HG02571 (cell line): ENCODE measurements around the gene WSB1.

Source experiments
- ATAC-seq: cut with Tn5 transposase; IDR thresholded peaks from one replicate; pipeline ENCODE4 v1.9.1; 2021; ENCODE audit warnings: mild to moderate bottlenecking, moderate library complexity; ENCODE audit not compliant: unreplicated experiment

Gene WSB1

DNA sequence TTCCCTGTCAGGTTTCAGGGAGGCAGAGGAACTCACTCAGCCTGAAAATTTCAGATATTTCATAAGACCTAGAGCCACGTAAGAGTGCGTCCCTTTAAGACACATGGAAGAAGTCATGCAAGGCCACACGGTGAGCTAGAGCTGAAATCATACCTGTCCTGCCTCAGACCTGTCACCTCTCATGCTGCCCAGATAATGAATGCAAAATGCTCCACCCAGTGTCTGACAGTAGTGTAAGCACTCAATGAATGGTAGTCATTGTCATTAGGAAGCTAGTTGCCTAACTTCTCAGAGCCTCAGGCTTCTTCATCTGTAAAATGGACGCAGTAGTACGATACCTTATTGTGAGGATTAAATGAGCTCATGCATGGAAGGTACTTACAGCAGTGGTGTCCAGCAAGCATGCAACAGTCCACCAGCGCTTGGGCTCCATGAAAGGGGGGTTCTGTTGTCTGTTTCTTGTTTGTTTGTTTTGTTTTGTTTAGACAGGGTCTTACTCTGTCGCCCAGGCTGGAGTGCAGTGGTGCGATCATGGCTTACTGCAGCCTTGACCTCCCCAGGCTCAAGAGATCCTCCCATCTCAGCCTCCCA, 60.7 kb downstream of the WSB1 start:
- ATAC-seq: no peak

DNA sequence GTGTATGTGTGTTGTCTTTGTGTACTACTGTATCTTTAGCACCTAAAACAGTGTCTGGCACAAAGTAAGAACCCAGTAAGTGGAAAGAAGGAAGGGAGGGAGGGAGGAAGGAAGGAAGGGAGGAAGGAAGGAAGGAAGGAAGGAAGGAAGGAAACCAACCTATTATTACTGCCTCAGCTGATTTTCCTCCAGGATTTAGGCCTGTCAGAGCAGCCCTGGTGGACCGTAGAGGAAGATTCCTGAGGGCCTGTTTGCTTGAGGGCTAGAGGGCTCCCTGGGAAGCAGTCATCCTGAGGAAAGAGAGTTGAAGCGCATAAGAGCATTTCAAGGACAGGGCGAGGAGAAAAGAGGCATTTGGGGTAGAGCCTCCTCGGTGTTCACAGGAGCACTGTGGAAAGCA, 61.5 kb downstream of the WSB1 start:
- no peak for ATAC-seq

DNA sequence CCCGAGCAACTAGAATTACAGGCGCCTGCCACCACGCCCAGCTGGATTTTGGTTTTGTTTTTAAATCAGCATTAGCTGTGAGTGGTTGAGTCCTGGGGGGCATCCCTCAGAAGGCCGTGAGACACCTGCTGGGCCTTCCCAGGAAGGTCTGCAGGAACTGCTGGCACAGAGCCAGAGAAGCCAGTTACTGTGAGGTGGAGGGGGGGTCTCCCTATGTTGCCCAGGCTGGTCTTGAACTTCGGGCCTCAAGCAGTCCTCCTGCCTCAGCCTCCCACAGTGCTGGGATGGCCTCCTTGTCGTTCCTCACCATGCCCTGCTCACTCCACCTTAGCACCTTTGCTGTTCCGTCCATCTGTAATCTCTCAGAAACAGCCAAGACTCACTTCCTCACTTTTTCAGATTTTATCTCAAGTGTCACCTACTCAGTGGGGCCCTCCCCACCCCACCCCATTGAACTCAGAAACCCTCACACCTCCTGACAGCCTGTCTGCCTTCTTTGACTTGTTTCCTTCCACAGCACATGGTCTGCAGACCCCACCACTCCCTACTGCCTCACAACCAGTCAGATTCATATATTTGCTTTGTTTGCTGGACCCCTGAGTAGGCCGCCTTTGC, 62.3 kb downstream of the WSB1 start:
- no peak for ATAC-seq

DNA sequence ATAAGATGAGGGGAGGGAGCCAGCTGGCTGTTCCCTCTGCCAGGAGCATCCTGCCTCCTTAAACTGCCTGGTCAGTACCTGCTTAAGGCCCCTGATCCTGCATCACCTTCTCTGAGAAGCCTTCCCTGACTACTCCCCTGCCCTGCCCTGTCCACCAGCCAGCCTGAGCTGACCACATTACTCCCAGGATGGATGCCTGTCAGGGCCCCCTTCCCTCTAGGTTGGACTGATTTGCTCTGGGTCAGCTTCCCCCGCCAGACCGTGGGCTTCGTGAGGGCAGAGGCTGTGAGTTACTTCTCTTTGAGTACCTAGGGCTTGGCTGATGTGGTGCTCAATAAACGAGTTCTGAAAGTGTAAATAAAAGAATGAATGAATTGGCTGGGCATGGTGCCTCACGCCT, 63.3 kb downstream of the WSB1 start:
- ATAC-seq: no peak

DNA sequence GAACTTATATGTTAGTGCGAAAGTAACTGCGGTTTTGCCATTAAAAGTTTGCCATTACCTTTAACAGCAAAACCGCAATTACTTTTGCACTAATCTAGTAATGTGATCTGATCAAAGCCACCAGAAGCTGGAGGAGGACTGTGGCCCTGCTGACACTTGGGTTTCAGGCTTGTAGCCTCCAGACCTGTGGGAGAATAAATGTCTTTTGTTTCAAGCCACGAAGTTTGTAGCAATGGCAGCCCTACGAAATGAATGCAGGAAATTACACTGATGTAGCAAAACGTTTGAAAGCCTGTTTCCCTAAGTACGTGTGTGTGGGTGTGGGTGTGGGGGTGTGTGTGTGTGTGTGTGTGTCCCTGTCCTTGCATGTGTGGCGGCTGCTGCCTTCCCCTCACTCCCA, 66.6 kb downstream of the WSB1 start:
- no peak for ATAC-seq

DNA sequence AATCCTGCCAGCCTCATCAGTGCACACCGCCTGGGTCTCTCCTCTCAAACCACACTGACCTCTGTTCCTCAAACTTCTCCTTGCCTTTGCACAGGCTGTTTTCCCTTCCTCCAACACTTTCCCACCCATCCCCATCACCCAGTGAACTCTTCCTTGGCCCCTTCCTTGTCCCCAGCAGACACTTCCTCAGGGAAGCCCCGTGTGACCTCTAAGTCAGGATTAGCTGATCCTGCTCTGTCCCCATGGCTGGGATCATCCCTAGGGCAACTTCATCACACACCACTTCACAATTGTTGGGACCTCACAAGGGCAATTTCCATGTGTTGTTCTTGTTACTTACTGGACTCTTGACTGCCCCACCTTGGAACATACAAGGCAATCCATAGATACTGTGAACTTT, 67.8 kb downstream of the WSB1 start:
- ATAC-seq: no peak

DNA sequence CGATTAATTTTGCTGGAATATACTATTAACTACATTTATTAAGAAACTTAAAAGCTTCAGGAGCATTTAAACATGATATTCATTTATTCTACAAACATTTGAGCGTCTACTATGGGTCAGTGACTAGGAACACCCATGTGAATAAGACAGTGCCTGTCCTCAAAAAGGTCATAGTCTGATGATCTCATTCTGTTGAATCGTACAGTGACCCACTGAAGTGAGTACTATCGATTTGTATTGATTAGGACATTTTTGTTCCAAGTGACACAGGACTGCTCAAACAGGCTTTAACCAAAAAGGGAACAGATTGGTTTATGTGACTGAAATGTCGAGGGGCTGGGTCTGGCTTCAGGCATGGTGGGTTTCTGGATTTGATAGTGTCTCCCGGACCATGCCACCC, 68.6 kb downstream of the WSB1 start:
- no peak for ATAC-seq

DNA sequence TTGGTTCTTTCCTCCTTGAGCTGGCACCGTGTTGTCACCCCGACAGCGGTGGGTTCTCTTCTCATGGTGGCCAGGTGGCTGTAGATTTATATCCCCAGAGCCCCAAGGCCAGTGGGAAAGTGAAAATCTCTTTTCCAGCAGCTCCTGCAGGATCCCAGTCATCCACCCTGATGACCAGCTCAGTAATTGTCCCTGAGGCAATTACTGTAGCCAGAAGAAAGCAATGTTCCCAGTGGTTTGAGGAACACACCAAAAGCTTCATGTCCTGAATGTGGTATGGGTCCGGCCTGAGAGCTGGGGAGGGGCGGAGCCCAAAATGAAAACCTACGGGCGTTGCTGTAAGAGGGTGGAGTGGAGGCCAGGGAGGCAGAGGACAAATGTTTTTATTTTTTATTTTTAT, 69.0 kb downstream of the WSB1 start:
- ATAC-seq: no peak

DNA sequence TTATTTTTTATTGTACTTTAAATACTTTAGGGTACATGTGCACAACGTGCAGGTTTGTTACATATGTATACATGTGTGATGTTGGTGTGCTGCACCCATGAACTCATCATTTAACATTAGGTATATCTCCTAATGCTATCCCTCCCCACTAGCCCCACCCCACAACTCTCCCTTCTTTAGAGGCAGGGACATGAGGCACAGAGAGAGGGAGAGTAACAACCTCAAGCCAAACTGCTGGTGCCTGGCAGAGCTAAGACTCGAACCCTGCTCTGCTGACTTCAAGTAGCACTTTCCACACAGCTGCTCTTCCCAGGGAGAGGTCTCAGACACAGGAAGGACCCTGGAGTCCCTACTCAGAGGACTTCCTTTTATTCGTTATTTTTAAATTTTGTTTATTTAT, 69.4 kb downstream of the WSB1 start:
- no peak for ATAC-seq
